RPMI7951 (cell line): ENCODE measurements around the gene CCIN. TPM values are rescaled to one million over a fixed set of nuclear protein-coding genes. Genes with fewer than 3 reads are reported as not detected.
"Not testable (repeated sequence)": the region's sequence is repeated elsewhere in the genome, so short reads cannot be mapped to it uniquely, and the experiment has no call there.

Source experiments
- DNase-seq: peaks from one replicate; pipeline ENCODE4 v3.0.0-alpha.2; 2012; ENCODE audit warnings: low read depth
- total RNA-seq: library from RNA; depleted of rRNA; stranded (reverse); fragments of >200 nt; shearing (Covaris generic); gene quantifications from 2 replicates; pipeline ENCODE4 v1.2.3, GENCODE V29; 2014

Gene CCIN
- total RNA-seq, 1 experiment from 2014 or later, result 0.24 TPM

DNA sequence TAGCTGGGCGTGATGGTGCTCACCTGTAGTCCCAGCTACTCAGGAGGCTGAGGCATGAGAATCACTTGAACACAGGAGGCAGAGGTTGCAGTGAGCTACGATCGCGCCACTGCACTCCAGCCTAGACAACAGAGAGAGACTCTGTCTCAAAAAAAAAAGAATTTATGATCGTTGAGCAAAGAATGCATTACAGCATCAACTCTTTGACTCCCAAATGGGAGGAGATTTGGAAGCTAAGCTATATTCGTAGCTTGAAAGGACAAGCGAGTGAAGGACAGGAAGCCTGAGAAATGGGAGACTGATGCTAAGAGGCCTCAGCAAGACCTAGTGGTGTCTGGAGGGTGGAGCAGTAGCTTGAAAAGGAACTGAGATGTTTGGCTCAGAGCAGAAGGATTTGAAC is 10.3 kb upstream of the CCIN start:
- DNase-seq, result no peak

DNA sequence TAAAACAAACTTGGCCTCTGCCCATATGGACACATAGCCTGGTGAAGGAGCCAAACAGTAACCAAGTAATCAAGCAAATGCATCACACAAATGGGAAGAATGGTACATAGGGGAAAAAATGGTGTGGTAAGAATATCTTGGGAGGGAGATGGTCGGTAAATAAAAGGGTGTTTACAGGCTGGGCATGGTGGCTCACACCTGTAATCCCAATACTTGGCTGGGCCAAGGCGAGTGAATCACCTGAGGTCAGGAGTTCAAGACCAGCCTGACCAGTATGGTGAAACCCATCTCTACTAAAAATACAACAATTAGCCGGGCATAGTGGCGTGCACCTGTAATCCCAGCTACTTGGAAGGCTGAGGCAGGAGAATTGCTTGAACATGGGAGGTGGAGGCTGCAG is 9.7 kb upstream of the CCIN start:
- DNase-seq, result not testable (repeated sequence)

GRCh38 chr9:36160126-36160525 is 9.1 kb upstream of the CCIN start:
- DNase-seq, result not testable (repeated sequence)

DNA sequence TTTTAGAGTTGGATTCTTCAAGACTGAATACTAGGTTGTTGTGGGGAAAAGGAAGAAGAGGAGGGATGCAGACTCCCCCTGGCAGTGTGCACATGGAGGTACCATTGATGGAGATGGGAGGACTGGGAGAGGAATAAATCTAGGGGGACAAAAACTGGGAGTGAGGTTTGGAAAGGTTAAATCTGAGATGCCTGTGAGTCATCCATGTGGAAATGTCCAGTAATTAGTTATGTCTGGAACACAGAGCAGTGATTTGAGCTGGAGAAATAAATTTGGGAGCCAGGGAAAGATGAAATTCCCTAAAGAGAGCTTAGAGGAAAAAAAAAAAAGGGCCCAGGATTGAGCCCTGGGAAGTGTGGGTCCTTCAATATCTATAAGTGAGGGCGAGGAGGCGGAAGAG is 8.0 kb upstream of the CCIN start:
- DNase-seq, result peak; percentile 43

- no peak for DNase-seq
These were observed 6.9 kb upstream of the CCIN start for GRCh38 chr9:36162211-36162738.

DNA sequence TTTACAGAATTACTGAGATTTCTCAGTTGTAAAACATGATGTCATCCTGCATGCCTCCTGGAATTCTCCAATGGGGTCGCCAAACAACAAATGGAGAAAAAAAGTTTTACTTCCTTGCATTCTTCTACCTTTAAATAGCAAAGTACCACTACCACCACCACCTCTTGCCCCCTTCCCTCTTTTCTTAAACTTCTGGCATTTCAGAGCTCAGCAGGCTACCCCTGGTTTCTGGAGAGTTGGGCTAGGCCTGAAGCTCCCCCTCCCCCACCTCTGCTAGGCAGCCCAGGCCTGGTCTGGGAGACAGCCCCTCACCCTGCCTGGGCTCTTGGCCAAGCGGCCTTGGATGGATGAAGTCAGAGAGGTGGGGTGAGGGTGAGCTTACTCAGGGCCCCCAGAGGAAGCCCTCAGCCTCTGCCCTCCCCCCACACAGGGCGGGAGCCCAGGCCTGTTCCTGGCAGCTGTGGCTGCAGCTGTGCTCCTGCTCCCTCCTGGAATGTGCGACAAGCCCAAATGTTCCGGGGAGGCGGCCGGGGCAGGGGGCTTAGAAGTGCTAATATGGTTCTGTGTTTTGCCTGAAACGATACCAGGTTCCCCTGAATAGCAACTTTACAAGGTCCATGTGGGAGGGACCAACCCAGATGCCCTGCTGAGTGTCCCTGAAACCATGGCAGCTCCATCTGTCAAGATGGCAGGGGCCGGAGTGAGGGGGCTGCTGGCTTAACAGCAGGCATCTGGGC is 6.0 kb upstream of the CCIN start:
- peak; percentile 41 for DNase-seq

DNA sequence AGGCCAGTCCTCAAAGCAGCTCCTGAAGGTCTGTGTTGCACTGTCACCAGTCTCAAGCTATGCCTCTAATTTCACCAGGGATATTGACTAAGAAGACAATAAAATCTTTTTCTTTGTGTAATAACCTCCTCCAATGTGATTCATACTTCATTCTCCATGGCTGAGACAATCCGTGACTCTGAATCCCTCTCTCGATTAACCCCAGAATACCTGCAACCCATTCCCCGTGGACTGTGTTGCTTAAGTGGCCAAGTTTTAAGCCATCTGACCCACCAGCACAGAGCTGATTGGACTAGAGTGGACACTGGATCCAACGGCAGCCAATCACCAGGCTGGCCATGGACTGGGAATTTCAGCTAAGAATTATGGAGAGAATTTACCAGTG is 5.4 kb upstream of the CCIN start:
- no peak for DNase-seq

DNA sequence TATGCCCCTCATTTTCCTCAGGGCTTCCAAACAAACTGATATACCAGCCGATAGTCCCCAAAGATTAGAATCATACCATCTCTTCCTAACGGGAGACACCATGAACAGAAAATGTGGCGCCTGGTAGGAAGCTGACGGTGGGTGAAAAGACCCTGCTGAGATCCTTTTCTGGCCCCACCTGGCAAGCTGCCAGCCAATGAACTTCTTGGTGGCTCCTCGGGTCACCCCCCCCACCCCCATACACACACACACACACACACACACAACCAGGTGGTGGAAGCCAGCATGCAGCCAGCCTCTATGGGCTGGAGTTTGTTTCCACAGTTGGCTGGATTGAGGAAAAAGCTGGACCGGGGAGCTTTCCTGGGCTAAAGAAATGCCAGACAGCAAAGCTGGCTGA is 4.8 kb upstream of the CCIN start:
- DNase-seq, result no peak

GRCh38 chr9:36164989-36165388 is 4.2 kb upstream of the CCIN start:
- DNase-seq, result no peak

DNA sequence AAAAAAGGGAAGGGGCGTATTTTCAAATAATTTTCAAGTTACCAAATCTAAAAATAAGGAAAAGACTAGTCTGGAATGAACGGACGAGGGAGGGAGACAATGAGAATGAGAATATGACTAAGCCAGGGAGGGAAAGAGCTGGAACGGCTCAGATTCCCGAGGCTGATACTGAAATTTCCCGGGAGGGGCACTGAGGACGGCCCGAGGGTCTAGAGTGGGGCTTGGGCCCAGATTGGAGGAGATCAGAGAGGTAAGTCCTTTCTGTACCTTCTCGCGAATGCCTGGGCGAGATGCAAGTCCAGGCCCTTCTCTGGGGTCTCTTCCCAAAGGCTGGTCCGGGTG is 3.4 kb upstream of the CCIN start:
- peak; percentile 57 for DNase-seq

DNA sequence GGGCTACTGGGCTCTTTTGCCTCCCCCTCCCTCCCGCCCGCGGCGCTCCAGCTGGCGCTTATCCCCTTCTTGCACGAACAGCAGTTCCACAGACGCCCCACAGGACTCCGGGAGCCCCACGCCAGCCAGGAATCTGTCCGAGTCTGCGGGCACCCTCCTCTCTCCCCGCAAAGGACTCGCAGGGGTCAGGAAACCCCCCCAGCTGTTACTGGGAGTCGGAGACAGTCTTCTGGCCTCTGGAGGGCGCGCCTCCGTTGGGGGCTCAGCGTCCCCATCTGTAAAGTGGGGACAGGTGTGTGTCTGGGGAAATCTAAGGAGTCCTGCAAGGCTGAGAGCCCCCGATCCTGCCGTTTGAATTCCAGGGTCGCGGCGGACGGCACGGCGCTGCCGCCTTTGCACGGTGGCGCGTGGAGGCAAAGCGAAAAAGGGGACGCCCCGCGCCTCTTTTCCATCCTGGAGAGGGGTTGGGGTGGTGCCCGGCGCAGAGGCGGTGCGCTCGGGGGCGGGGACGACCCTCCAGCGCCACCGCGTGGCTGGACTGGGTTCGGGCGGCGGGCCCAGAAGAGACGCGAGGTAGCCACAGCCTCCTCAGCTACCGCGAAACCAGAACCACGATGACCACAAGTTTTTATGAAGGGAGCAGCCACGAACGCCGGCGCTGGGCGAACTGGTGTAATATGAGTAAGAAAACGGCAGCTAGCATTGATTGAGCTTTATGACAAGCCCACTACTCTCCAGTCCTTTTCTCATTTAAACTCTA is 2.8 kb upstream of the CCIN start:
- peak; percentile 85 for DNase-seq

- no peak for DNase-seq
These were observed 520 bp downstream of the CCIN start for GRCh38 chr9:36169708-36170107.

DNA sequence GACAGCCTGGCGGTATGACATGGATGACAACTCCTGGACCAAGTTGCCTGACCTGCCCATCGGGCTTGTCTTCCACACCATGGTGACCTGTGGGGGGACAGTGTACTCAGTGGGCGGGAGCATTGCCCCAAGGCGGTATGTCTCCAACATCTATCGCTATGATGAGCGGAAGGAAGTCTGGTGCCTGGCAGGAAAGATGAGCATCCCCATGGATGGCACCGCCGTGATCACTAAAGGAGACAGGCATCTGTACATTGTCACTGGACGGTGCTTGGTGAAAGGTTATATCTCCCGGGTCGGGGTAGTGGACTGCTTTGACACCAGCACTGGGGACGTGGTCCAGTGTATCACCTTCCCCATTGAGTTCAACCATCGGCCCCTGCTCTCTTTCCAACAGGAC is 1.3 kb downstream of the CCIN start:
- no peak for DNase-seq

DNA sequence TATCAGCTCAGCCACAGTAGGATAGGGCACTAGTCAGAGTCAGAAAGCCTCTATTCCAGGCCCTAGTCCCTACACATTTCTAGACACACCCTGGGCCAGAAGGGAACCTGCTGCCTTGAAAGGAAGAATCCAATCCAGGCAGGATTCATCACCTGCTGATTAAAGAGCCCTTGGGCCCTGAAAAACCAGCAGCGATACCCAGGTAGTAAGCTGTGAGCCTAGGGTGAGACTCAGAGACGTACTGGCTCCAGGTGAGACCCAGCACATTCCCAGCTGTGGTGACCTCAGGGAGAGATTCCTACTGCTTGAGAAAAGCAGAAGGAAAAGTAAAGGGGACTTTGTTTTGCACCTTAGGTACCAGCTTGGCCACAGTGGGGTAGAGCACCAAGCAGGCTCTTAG is 4.7 kb downstream of the CCIN start:
- DNase-seq, result no peak

DNA sequence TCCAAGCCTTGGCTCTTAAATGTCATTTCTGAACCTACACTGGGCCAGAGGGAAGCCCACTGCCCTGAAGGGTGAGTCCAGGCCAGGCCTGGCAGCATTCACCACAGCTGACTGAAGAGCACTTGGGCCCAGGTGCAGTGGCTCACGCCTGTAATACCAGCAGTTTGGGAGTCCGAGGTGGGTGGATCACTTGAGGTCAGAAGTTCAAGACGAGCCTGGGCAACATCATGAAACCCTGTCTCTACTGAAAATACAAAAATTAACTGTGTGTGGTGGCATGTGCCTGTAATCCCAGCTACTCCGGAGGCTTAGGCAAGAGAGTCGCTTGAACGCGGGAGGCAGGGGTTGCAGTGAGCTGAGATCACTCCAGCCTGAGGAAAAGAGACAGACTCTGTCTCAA is 5.1 kb downstream of the CCIN start:
- DNase-seq, result no peak

GRCh38 chr9:36174731-36175130 is 5.5 kb downstream of the CCIN start:
- DNase-seq, result no peak

DNA sequence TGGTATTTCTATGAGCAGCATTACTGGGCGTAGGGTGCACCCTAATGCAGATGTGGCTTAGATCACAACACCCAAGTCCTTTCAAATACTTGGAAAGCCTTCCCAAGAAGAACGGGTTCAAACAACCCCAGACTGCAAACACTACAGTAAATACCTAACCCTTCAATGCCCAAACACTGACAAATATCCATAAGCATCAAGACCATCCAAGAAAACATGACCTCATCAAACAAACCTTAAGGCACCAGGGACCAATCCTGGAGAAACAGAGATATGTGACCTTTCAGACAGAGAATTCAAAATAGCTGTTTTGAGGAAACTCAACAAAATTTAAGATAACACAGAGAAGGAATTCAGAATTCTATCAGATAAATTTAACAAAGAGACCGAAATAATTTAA is 6.0 kb downstream of the CCIN start:
- DNase-seq, result not testable (repeated sequence)

DNA sequence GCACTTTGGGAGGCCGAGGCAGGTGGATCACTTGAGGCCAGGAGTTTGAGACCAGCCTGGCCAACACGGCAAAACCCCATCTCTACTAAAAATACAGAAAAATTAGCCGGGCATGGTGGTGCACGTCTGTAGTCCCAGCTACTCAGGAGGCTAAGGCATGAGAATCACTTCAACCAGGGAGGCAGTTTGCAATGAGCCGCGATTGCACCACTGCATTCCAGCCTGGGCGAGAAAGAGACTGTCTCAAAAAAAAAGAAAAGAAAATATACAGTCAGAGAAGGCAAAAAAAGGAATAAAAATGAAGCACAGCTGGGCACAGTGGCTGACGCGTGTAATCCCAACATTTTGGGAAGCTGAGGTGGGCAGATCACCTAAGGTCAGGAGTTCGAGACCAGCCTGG is 7.3 kb downstream of the CCIN start:
- not testable (repeated sequence) for DNase-seq

- no peak for DNase-seq
These were observed 8.4 kb downstream of the CCIN start for GRCh38 chr9:36177571-36177970.

- not testable (repeated sequence) for DNase-seq
These were observed 11.1 kb downstream of the CCIN start for GRCh38 chr9:36180243-36180642.

DNA sequence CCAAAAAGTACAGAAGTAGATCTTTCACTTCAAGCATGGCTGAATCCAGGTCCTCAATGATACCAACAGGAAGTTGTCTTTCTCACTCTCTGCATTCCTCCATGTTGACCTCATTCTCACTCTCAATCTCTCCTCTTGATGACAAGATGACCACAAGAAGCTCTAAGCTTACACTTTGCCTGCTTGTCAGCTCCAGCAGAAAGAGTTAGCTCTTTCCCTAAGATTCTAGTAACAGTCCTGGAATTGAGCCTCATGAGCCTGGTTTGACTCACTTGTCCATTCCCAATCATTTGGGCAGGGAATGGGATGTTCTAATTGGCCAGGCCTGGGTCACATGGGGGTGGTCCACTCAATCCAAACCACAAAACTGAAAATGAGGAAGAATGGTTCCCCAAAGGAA is 18.2 kb downstream of the CCIN start:
- peak; percentile 64 for DNase-seq

DNA sequence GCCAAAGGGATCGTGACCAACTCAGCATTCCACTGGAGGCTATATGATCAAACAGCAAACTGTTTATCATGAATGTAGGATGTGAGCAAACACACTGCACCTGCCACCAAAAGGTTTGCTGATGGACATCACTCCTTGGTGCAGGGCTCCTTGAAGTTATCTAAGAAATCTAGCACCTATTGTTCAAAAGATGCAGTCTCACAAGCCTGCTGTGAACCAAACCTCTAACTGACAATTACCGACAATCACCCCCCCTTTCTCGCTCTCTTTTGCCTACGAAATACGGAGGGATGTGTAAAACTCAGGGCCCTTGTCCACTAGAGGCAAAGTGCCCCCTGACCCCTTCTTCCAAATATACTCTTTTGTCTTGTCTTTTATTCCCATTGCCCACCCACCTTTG is 19.0 kb downstream of the CCIN start:
- DNase-seq, result no peak

- DNase-seq, result peak; percentile 28
These were observed 20.8 kb downstream of the CCIN start for GRCh38 chr9:36189976-36190375.
